Left lung (tissue), 10 donors: ENCODE results near the gene SLC12A1. TPM values are rescaled to one million over a fixed set of nuclear protein-coding genes. Genes with fewer than 3 reads are reported as not detected.
A peak's percentile ranks its signal among the peaks of the same experiment; 100 is the strongest.

Experiments
- ATAC-seq: fragments of 200-7000 bp; cut with Tn5 transposase; one replicate; pipeline ENCODE4 v1.9.1; 2020; ENCODE audit warnings: moderate library complexity
- DNase-seq, 4 donors: peaks; one replicate each; pipeline ENCODE4 v3.0.0-alpha.2; 2013 to 2020
- H3K27ac ChIP-seq, 2 donors: fragments of 200-600 bp; sonication (generic) in 1 of 2; one replicate each; pipeline versions ENCODE4 v1.5.0 to v1.8.0; 2020 to 2021
- H3K27me3 ChIP-seq, 2 donors: fragments of 200-600 bp; sonication (generic) in 1 of 2; one replicate each; pipeline versions ENCODE4 v1.5.0 to v1.8.0; 2020 to 2021
- H3K36me3 ChIP-seq, 2 donors: fragments of 200-600 bp; sonication (generic) in 1 of 2; one replicate each; pipeline versions ENCODE4 v1.5.0 to v1.8.0; 2020 to 2021
- H3K4me1 ChIP-seq, 2 donors: fragments of 200-600 bp; one replicate each; pipeline ENCODE4 v1.8.0; 2021
- H3K4me3 ChIP-seq, 2 donors: fragments of 200-600 bp; sonication (generic) in 1 of 2; one replicate each; pipeline versions ENCODE4 v1.5.0 to v1.8.0; 2020 to 2021; ENCODE audit warnings: mild to moderate bottlenecking in 1 of 2
- H3K9me3 ChIP-seq, 2 donors: fragments of 200-600 bp; sonication (generic) in 1 of 2; one replicate each; pipeline versions ENCODE4 v1.5.0 to v1.8.0; 2020 to 2021
- intact Hi-C, 2 donors: fragments of 100-400 bp; cut with DNase I; formaldehyde crosslinking; loops; one replicate each; pipeline versions ENCODE4 v1.11.2 to v1.14.2; 2022
- polyA plus RNA-seq, 6 donors: library from polyadenylated mRNA; unstranded; fragments of 120-200 nt; gene quantifications; one replicate each; pipeline ENCODE4 v1.2.1, GENCODE V29; 2013; ENCODE audit not compliant: insufficient read length in 6 of 6
- total RNA-seq, 2 donors: library from RNA; stranded (reverse); fragmentation: NEBNext Ultra II Directional; extraction: Animal tissue kit (Norgen Biotek cat#: 25700); gene quantifications; one replicate each; pipeline ENCODE4 v1.2.1, GENCODE V29; 2021
- TF ChIP-seq, protein P1 (sequence below), 2 donors: fragments of 200-600 bp; sonication (generic) in 1 of 2; IDR thresholded peaks; one replicate each; pipeline versions ENCODE4 v1.5.0 to v1.8.0; 2021; ENCODE audit warnings: antibody characterized with exemption in 2 of 2
- donor health status: DM: no; HTN: yes; CAD: no.
- donor health status: DM: no; HTN: no; CAD: no.

SLC12A1 gene
- total and polyA plus RNA-seq, 8 donors: 0.26 to 3.6 (median 0.83) TPM; not detected in 2

DNA sequence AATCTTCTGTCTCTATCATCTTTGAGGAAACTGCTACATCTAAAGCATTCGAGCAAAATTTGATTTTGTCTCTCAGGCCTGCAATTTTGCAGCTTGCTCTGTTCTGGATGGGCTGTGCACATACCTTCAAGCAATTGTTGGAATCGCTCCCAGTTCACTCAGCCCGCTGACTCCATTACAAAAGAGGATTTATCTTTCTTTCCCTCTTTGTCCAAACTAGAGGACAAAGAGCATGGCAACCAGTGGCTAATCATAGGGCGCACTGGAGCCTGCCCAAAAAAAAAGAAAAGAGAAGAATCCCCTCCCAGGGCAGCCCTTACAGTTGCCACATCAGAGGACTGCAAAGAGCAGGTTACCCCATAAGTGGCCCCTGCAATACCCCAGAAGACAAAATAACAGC lies 76.1 kb downstream of the SLC12A1 start:
- DNase-seq (no peak), ATAC-seq (no peak)
- Histone ChIP-seq H3K27ac (no peak overlapping the region), H3K4me3 (no peak overlapping the region), H3K27me3 (peaks cover 0 to 5% of the 10 kb centered on the region in 2 donors), H3K9me3 (no peaks in the 10 kb centered on the region), H3K36me3 (no peaks in the 10 kb centered on the region), H3K4me1 (peaks cover 0 to 4% of the 10 kb centered on the region in 2 donors)
- intact Hi-C loops: no loop called here
- TF ChIP-seq, protein P1, sequence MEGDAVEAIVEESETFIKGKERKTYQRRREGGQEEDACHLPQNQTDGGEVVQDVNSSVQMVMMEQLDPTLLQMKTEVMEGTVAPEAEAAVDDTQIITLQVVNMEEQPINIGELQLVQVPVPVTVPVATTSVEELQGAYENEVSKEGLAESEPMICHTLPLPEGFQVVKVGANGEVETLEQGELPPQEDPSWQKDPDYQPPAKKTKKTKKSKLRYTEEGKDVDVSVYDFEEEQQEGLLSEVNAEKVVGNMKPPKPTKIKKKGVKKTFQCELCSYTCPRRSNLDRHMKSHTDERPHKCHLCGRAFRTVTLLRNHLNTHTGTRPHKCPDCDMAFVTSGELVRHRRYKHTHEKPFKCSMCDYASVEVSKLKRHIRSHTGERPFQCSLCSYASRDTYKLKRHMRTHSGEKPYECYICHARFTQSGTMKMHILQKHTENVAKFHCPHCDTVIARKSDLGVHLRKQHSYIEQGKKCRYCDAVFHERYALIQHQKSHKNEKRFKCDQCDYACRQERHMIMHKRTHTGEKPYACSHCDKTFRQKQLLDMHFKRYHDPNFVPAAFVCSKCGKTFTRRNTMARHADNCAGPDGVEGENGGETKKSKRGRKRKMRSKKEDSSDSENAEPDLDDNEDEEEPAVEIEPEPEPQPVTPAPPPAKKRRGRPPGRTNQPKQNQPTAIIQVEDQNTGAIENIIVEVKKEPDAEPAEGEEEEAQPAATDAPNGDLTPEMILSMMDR (IDR thresholded peaks at IDR 0.05): no peak

DNA sequence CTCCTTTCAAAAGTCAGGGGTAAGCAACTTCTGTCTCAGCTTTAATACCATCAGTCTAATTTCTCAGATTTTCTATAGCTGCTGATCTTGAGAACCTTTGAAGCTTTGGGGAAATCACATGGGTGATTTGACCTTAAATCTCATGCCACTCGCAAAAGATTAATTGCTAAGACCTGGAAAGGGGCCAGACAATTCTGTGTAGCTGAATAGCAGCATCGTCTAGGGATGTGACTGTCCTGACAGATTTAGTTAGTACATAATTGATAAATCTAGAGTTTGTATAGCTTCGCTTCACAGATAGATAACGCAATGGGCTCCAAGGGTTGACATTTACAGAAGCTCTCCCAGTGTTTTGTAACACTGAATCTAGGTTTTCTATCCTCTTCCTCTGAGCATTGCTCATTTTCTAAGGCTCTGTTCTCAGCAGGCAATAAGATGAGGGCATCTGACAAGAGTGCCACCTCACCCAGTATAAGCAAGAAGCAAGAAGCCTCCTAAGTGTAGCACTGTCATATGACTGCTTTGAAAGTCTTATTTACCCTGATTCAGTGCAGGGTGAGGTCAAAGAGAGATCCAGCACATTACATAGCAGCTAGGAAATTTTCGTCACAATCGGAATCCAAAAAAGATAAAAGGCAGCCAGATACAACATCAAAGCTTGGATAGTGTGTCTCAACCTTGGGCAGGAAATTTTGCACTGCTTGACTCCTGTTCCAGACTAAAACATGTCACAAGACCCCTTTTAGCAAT lies 77.5 kb downstream of the SLC12A1 start:
- intact Hi-C loops: no loop called here
- Histone ChIP-seq H3K9me3 (no peaks in the 10 kb centered on the region), H3K4me3 (no peak overlapping the region), H3K27me3 (peaks cover 0 to 5% of the 10 kb centered on the region in 2 donors), H3K36me3 (no peaks in the 10 kb centered on the region), H3K4me1 (peaks cover 0 to 4% of the 10 kb centered on the region in 2 donors), H3K27ac (no peak overlapping the region)
- DNase-seq: peak in 1 of 4 donors; percentile 13
- peak; percentile 43 for ATAC-seq
- TF ChIP-seq, protein P1 (IDR thresholded peaks at IDR 0.05): no peak

DNA sequence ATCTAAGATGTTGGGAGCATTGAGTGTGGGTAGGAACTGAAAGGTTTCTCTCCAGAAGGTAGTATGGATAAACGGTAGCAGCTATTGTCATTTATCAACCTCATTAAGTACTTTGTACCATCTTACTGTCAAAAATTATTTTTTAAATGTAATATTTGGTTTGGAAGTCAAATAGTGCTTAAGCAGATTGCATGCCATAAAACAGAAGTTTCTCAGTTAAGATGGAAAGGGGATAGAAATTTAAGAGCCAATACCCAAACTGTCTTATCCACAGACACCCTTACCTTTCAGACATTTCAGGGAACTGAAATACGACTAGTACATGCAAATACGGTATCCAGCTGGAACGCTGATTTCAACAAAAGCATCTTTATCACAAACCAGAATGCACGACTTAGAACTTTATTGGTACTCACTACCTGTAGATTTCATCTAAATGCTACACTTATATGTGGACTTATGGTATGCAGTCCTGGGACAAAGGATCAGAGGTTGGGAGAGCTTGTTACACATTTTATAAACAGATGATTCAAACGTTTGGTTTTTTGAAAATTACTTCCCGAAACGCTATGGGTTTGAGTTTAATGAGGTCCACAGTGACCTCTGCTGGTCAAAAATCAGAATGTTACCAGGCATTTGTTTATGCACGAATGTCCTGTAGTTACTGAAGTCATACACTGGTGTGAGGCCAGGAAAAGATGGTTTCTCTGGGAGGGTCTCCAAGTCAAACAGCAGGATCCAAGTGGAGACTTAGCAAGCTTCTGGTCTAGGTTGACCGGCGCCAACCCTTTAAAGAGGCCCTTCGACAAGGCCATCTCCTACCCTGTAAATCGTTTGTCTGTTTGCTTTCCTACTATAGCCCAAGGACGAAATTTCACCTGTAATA lies 79.5 kb downstream of the SLC12A1 start:
- peaks cover 0 to 5% of the 10 kb centered on the region in 2 donors for H3K27me3 ChIP-seq
- H3K27ac ChIP-seq: no peak overlapping the region
- intact Hi-C loops: no loop called here
- H3K9me3 ChIP-seq: no peaks in the 10 kb centered on the region
- H3K36me3 ChIP-seq: no peaks in the 10 kb centered on the region
- no peak overlapping the region for H3K4me3 ChIP-seq
- DNase-seq (peak in 2 of 4 donors; percentile 77 to 89), ATAC-seq (peak; percentile 95)
- TF ChIP-seq, protein P1 (IDR thresholded peaks at IDR 0.05): peak; percentile 63 to 68
- peaks cover 0 to 4% of the 10 kb centered on the region in 2 donors for H3K4me1 ChIP-seq

DNA sequence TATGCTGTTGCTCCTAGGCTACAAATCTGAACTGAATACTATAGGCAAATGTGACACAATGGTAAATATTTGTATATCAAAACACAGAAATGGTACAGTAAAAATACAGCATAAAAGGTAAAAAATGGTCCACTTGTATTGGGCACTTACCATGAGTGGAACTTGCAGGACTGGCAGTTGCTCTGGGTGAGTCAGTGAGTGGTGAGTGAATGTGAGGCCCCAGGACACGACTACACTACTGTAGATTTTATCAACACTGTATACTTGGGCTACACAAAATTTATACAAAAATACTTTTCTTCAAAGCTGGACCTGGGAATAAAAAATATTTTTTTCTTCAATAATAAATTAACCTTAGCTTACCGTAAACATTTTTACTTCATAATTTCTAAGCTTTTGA lies 83.5 kb downstream of the SLC12A1 start:
- TF ChIP-seq, protein P1 (IDR thresholded peaks at IDR 0.05): no peak
- intact Hi-C loops: no loop called here
- no peaks in the 10 kb centered on the region for H3K36me3 ChIP-seq

DNA sequence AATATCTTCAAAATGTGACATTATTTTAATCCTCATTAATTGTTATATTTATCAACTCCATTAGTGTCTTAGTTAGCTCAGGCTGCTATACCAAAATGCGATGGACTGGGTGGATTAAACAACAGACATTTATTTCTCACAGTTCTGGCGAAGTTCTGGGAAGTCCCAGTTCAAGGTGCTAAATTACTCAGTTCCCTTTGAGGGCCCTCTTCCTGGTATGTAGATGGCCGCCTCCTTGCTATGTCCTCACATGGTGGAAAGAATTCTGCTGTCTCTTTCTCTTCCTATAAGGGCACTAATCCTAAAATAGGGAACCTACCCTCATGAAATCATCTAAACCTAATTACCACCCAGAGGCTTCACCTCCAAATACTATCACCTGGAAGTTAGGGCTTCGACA lies 86.4 kb downstream of the SLC12A1 start:
- intact Hi-C loops: no loop called here
- Histone ChIP-seq H3K4me3 (no peak overlapping the region), H3K27ac (no peak overlapping the region), H3K36me3 (no peaks in the 10 kb centered on the region), H3K9me3 (no peaks in the 10 kb centered on the region), H3K27me3 (no peaks in the 10 kb centered on the region), H3K4me1 (no peaks in the 10 kb centered on the region)
- DNase-seq (no peak), ATAC-seq (no peak)
- TF ChIP-seq, protein P1 (IDR thresholded peaks at IDR 0.05): no peak

More for the DNA sequence above, 83.5 kb downstream of the SLC12A1 start:
- Histone ChIP-seq H3K9me3 (no peaks in the 10 kb centered on the region), H3K4me1 (peaks cover 0 to 4% of the 10 kb centered on the region in 2 donors), H3K27ac (no peak overlapping the region), H3K27me3 (no peaks in the 10 kb centered on the region), H3K4me3 (no peak overlapping the region)
- no peak for ATAC-seq
- DNase-seq: no peak
